Loucy (cell line): ENCODE data around the gene SCYL3.

Experiments
- H2AFZ ChIP-seq: fragments of 200-600 bp; sonication (generic); 2 replicates; pipeline ENCODE4 v1.6.0; 2016; ENCODE audit warnings: antibody characterized with exemption, mild to moderate bottlenecking, low read length, moderate library complexity
- H3F3A ChIP-seq: fragments of 200-600 bp; 2 replicates; pipeline ENCODE4 v1.6.0; 2016; ENCODE audit warnings: antibody characterized with exemption, low read depth, mild to moderate bottlenecking
- H3K27me3 ChIP-seq: fragments of 200-600 bp; sonication (generic); 2 replicates; pipeline ENCODE4 v1.6.1; 2014; ENCODE audit warnings: low read length, mild to moderate bottlenecking; ENCODE audit not compliant: insufficient read depth, poor library complexity, severe bottlenecking
- H3K36me3 ChIP-seq: fragments of 200-600 bp; sonication (generic); 2 replicates; pipeline ENCODE4 v1.6.1; 2016; ENCODE audit warnings: low read length; ENCODE audit not compliant: insufficient read depth
- H3K4me1 ChIP-seq: fragments of 200-600 bp; sonication (generic); 2 replicates; pipeline ENCODE4 v1.5.1; 2014; ENCODE audit warnings: low read length, mild to moderate bottlenecking; ENCODE audit not compliant: insufficient read depth, poor library complexity, severe bottlenecking
- H3K4me2 ChIP-seq: fragments of 200-600 bp; sonication (generic); 2 replicates; pipeline ENCODE4 v1.6.0; 2014; ENCODE audit warnings: antibody characterized with exemption, low read length, low read depth, mild to moderate bottlenecking; ENCODE audit not compliant: poor library complexity, severe bottlenecking
- H3K4me3 ChIP-seq: fragments of 200-600 bp; sonication (generic); 2 replicates; pipeline ENCODE4 v1.5.1; 2014; ENCODE audit warnings: low read length, mild to moderate bottlenecking, mixed read lengths; ENCODE audit not compliant: poor library complexity, severe bottlenecking
- H3K79me2 ChIP-seq: fragments of 200-600 bp; sonication (generic); 2 replicates; pipeline ENCODE4 v1.6.1; 2014; ENCODE audit warnings: low read length; ENCODE audit not compliant: insufficient read depth
- H3K9ac ChIP-seq: fragments of 200-600 bp; sonication (generic); 2 replicates; pipeline ENCODE4 v1.6.0; 2014; ENCODE audit warnings: mild to moderate bottlenecking, low read depth, low read length, moderate library complexity; ENCODE audit not compliant: poor library complexity, severe bottlenecking
- H3K9me2 ChIP-seq: fragments of 200-600 bp; sonication (generic); replicated peaks from 2 replicates; pipeline ENCODE4 v1.6.1; 2016; ENCODE audit warnings: low read depth, low read length, mixed read lengths
- H3K9me3 ChIP-seq: fragments of 200-600 bp; sonication (generic); 2 replicates; pipeline ENCODE4 v1.6.1; 2014; ENCODE audit warnings: mild to moderate bottlenecking, antibody characterized with exemption, low read length, low read depth; ENCODE audit not compliant: insufficient read depth
- H4K20me1 ChIP-seq: fragments of 200-600 bp; sonication (generic); 2 replicates; pipeline ENCODE4 v1.6.0; 2014; ENCODE audit warnings: antibody characterized with exemption, low read length, mild to moderate bottlenecking; ENCODE audit not compliant: insufficient read depth, poor library complexity, severe bottlenecking
- CTCF ChIP-seq: fragments of 200-600 bp; sonication (generic); conservative IDR thresholded peaks from 2 replicates; pipeline ENCODE4 v1.5.1; 2014; ENCODE audit warnings: mild to moderate bottlenecking, antibody characterized with exemption, low read length
- EZH2phosphoT487 ChIP-seq: fragments of 200-600 bp; IDR thresholded peaks from 2 replicates; pipeline ENCODE4 v1.6.1; 2018; ENCODE audit warnings: antibody characterized with exemption, mild to moderate bottlenecking, moderate library complexity, borderline replicate concordance

Gene SCYL3

GRCh38 chr1:169853341-169853740 is 40.4 kb downstream of the SCYL3 start:
- Histone ChIP-seq H3K4me1 (peaks cover 44% of the 10 kb centered on the region), H3K4me2 (peak overlapping the region; percentile 59), H3K9me2 (no peaks in the 10 kb centered on the region), H2AFZ (no peak overlapping the region), H3K9ac (peak overlapping the region; percentile 42), H3K79me2 (peaks cover 74% of the 10 kb centered on the region), H3K27me3 (no peaks in the 10 kb centered on the region), H3K36me3 (peaks cover 93% of the 10 kb centered on the region), H3K9me3 (no peaks in the 10 kb centered on the region), H3K4me3 (peak overlapping the region; percentile 39), H4K20me1 (no peaks in the 10 kb centered on the region), H3F3A (0 out of 2 replicates have a peak, but pooled peaks cover 3% of the 10 kb centered on the region)
- TF ChIP-seq EZH2phosphoT487 (no peak), CTCF (no peak)

- Histone ChIP-seq H4K20me1 (no peaks in the 10 kb centered on the region), H3K9ac (no peak overlapping the region), H3K79me2 (peaks cover 41% of the 10 kb centered on the region), H3K9me3 (no peaks in the 10 kb centered on the region), H3F3A (0 out of 2 replicates have a peak, but pooled peaks cover 2% of the 10 kb centered on the region), H3K36me3 (peaks cover 95% of the 10 kb centered on the region), H3K9me2 (no peaks in the 10 kb centered on the region), H3K27me3 (no peaks in the 10 kb centered on the region), H2AFZ (no peak overlapping the region), H3K4me3 (no peak overlapping the region), H3K4me1 (peaks cover 13% of the 10 kb centered on the region), H3K4me2 (no peak overlapping the region)
- TF ChIP-seq EZH2phosphoT487, result no peak
- no peak for TF ChIP-seq CTCF
Measured at GRCh38 chr1:169849346-169850022, 44.2 kb downstream of the SCYL3 start.

GRCh38 chr1:169848456-169848855 is 45.2 kb downstream of the SCYL3 start:
- Histone ChIP-seq H3K4me2 (no peak overlapping the region), H3K9me2 (no peaks in the 10 kb centered on the region), H2AFZ (no peak overlapping the region), H3K36me3 (peaks cover 95% of the 10 kb centered on the region), H3K4me3 (no peak overlapping the region), H4K20me1 (no peaks in the 10 kb centered on the region), H3K9ac (no peak overlapping the region), H3K9me3 (no peaks in the 10 kb centered on the region), H3K4me1 (peaks cover 13% of the 10 kb centered on the region), H3F3A (0 out of 2 replicates have a peak, but pooled peaks cover 2% of the 10 kb centered on the region), H3K79me2 (peaks cover 38% of the 10 kb centered on the region), H3K27me3 (no peaks in the 10 kb centered on the region)
- TF ChIP-seq CTCF, result no peak
- TF ChIP-seq EZH2phosphoT487, result no peak
